ENCODE results near the gene BSND.

Gene BSND

DNA sequence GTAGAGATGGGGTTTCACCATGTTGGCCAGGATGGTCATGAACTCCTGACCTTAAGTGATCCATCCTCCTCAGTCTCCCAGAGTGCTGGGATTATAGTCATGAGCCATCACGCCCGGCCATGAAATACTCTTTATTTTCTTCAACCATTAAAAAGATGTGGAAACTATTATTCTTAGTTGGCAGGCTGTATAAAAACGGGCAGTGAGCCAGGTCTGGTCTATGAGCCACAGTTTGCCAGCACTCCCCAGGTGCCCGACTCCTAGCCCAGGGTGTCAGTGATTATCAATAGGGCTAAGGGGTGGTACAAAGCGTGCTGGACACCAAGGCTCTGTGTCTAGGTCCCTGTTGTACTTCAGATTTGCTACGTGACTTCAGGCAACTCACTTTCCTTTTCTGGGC is 22.0 kb upstream of the BSND start:
- DNase-seq (ENCODE audit: low read depth) = no peak

- no peak for DNase-seq (ENCODE audit: low read depth)
These were observed 21.0 kb upstream of the BSND start for GRCh38 chr1:54977533-54978297.

DNA sequence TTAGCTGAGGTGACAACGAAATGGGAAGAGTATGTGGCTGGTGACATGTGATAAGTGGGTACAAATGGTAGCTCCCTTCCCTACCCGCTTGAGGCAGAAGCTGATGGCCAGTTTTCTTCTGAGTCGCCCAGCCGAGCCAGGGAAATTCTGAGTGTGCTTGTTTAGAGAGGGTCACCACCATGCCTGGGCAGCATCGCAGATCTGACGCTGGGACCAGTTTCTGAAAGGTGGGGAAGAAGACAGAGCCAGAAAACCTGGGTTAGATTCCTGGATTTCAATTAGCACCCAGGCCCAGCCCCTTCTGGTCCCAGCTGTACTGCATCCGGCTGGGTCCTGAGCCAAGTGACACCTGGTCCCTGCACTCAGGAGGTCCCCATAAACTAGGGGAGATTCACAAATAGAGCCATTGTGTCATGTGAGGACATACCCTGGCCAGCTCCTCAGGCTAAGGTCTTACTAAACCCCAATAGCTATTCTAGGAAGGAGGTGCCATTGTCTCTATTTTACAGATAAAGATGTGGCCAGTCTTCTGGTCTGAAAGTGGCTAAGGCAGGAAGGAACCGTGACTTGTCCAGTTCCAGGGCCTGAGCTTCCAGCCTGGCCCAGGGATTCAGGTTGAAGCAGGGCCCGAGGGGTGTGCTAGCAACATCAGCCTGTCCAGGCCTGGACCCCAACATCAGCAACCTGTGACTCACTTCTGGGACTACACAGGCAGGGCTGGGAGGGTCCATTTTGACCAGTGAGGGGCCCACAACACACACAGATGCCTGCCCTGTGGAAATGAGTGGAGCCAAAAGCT is 20.0 kb upstream of the BSND start:
- no peak for DNase-seq (ENCODE audit: low read depth)

GRCh38 chr1:54979327-54979891 is 19.3 kb upstream of the BSND start:
- no peak for DNase-seq (ENCODE audit: low read depth)

- DNase-seq (ENCODE audit: low read depth) = no peak
These were observed 18.6 kb upstream of the BSND start for GRCh38 chr1:54980046-54980527.

DNA sequence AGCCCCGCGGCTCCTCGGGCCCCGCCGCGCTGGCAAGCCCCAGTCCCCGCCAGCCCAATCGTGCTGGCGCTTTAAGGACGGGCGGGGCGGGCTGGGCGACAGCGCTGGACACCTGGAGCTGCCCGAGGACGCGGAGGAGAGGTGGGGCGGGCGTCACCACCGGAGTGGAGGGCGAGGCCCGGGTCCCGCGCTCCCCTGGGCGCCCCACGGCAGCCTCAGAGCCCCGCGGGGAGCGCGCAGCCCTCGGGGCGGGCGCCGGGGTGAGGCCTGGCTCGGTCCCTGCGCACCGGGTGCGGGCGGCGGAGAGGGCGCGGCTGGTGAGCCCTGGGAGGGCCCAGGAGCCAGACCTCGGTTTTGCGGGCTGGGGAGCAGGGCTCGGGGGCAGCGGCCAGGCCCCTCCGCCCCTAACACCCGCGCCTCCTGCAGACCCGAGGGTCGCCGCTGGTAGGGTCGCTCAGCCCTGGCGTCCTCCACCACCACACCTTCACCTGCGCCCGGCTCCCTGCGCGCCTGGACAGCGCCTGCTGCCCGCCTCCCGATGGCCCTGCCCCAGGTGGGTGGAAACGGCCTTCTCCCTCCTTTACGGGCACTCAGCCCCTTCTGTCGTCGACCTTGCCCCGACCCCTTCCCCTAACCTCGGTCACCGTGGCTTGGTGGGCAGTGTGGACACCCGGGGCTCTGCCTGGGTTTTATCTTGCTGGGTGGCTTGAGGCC is 18.0 kb upstream of the BSND start, which contains the start of gene TMEM61:
TMEM61 (plus strand) TSS at position 101 of the 714 bp plus-strand sequence; CDS start at position 539, 438 bp downstream.
- no peak for DNase-seq (ENCODE audit: low read depth)

DNA sequence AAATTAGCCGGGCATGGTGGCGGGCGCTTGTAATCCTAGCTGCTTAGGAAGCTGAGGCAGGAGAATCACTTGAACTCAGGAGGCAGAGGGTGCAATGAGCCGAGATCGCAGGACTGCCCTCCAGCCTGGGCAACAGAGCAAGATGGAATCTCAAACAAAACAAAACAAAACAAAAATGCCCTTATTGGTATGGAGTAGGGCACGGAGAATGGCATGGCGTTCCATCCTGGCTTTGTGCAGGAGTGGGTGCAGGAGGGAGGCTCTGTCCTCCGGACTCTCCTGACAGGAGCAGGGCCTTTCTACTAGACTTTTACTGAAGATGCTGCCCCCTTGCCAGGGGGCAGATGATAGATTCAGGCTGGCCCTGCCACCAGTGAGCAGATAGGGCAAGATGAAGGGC is 17.3 kb upstream of the BSND start:
- DNase-seq (ENCODE audit: low read depth) = no peak

DNA sequence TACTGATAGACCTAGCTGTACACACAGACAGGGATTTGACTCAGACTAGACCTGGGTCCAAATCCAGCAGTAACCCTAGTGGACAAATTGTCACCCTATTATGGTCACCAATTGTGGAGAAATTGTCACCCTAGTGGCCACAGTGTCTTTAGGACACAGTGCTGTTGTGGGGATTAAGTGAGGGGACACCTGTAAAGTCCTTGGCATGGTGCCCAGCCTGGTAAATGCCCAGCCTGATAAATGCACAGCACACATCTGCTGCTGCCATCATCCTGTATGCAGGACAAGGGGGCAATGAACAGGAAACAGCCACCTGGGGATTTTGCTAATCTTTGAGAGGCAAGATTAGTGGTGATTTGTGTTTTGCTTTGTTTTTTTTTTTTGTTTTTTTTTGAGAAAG is 16.0 kb upstream of the BSND start:
- no peak for DNase-seq (ENCODE audit: low read depth)

DNA sequence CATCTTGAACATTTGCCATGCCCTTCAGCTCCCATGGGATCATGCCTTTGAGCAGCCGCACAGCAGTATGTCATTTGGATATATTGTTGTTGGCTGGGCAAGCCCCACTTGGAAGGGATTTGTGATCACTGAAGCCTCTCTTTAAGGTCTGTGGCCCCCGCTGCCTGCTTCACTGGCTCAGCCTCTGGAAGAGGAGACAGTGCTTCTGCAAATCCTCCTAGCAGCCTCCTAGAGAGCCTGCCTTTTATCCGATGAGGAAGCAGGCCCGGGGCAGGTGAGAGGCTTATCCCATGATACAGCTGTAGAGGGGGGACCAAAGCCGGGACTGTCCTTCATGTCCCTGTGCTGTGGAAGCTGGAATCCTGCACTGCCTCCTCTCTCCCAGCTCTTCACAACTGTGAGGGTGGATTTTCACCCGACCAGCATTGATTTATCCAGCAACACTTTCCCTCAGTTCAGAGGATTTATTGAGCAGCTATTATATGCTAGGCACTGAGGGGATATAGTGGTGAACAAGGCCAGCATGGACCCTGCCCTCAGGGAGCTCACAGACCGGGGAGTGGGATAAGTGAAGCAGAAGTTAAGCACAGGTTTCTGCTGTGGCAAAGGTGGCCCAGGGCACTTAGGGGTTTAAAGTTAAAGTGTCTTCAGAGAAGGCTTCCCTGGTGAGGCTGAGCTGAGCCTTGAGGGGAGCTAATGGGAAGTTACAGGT is 14.4 kb upstream of the BSND start:
- DNase-seq (ENCODE audit: low read depth) = no peak

DNA sequence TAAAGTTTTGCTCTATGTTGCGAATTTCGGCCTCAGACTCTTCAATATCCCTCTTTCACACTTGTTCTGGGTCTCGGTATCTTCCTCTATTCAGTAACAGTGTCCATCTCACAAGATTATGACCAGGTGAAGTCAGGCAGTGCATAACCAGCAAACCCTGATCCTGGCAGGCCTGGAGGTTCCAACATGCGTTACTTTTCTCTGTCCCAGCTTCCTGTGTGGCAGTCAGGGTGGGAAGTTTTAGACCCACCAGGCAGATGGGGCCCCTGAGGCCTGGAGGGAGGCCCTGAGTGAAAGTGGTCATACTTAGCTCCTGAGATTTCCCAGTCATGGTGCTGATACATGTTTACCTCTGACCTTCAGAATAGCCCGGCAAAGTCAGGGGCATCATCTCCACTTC is 13.2 kb upstream of the BSND start:
- DNase-seq (ENCODE audit: low read depth) = no peak

DNA sequence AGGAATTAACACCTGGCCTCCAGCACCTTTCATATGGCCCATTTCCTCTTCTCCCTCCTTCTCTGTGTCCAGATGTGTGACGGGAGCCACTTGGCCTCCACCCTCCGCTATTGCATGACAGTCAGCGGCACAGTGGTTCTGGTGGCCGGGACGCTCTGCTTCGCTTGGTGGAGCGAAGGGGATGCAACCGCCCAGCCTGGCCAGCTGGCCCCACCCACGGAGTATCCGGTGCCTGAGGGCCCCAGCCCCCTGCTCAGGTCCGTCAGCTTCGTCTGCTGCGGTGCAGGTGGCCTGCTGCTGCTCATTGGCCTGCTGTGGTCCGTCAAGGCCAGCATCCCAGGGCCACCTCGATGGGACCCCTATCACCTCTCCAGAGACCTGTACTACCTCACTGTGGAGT is 12.7 kb upstream of the BSND start:
- DNase-seq (ENCODE audit: low read depth) = no peak

- DNase-seq (ENCODE audit: low read depth) = no peak
These were observed 12.2 kb upstream of the BSND start for GRCh38 chr1:54986533-54986932.

GRCh38 chr1:54987427-54987826 is 11.3 kb upstream of the BSND start:
- DNase-seq (ENCODE audit: low read depth) = no peak

- DNase-seq (ENCODE audit: low read depth) = no peak
These were observed 10.6 kb upstream of the BSND start for GRCh38 chr1:54987919-54988705.

- DNase-seq (ENCODE audit: low read depth) = no peak
These were observed 9.8 kb upstream of the BSND start for GRCh38 chr1:54988975-54989374.

DNA sequence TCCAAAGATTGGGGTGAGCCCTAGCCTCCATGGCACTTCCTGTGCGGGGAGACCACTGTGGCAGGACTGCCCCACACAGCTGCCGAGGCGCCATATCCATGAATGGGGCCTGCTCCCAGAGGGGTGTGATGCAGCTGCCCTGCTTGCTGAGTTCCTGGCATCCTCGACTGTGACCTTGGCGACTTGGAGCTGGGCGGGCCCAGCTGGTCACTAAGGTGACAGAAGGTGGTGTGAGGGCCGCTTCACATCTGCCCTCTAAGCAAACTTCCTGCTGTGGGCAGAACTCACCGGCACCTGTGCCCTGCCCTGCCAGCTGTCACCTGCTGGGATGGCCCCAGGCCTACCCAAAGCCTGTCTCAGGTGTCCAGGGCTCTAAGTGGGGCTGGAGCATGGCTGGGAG is 9.3 kb upstream of the BSND start:
- no peak for DNase-seq (ENCODE audit: low read depth)

GRCh38 chr1:54989968-54990810 is 8.5 kb upstream of the BSND start:
- no peak for DNase-seq (ENCODE audit: low read depth)

GRCh38 chr1:54990916-54991315 is 7.8 kb upstream of the BSND start:
- DNase-seq (ENCODE audit: low read depth) = no peak

GRCh38 chr1:54991939-54992338 is 6.8 kb upstream of the BSND start:
- no peak for DNase-seq (ENCODE audit: low read depth)

DNA sequence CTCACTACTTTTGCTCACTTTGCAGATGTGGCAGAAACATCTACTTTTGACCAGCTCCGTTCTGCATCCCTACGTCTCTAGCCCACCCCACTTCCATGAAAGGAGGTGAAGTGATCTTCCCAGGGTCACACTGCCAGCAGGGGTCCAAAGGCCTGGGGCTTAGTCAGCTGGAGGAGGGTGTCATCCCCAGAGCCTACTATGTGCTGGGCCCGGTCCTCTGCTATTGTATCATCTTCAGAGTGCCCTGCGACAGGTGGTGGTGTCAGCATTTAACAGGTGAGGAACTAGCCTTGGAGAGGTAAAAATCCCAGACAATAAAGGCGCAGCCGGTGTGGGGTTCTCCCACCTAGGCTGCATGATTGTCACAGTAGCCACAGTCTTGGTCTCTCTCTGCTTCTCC is 5.6 kb upstream of the BSND start:
- DNase-seq (ENCODE audit: low read depth) = no peak
